ENCODE results near the gene RAET1G. TPM values are rescaled to one million over a fixed set of nuclear protein-coding genes. Genes with fewer than 3 reads are reported as not detected.

Gene RAET1G
- total and polyA plus RNA-seq, 2 experiments from 2014 or later: 8.9 to 15.8 TPM

- no peaks in the 10 kb centered on the region for H3K9me2 ChIP-seq (ENCODE audit: insufficient read depth)
- peak overlapping the region; percentile 80 for H3K27ac ChIP-seq
- no peaks in the 10 kb centered on the region for H3K36me3 ChIP-seq (ENCODE audit: low read depth)
- H3F3A ChIP-seq (ENCODE audit: insufficient read depth): peaks cover 51% of the 10 kb centered on the region
- H3K9me3 ChIP-seq (ENCODE audit: low read depth): no peaks in the 10 kb centered on the region
- TF ChIP-seq EZH2phosphoT487 (IDR thresholded peaks at IDR 0.05; ENCODE audit: insufficient read depth, low read depth) (no peak), EZH2 (IDR thresholded peaks at IDR 0.05; ENCODE audit: insufficient read depth, poor library complexity, severe bottlenecking) (no peak)
- no peaks in the 10 kb centered on the region for H4K20me1 ChIP-seq (ENCODE audit: insufficient read depth)
- H3K4me3 ChIP-seq: no peak overlapping the region
- no peaks in the 10 kb centered on the region for H3K79me2 ChIP-seq (ENCODE audit: insufficient read depth)
- 71 to 73% methylated on average over 3 of the region's 3 CpGs for WGBS, 2 experiments (ENCODE audit: low coverage in 1 of 2, low lambda C conversion rate in 2 of 2, missing lambda C conversion rate in 2 of 2)
- in situ Hi-C loops (cut with MboI): no loop called here
- H3K4me2 ChIP-seq (ENCODE audit: unreplicated experiment): peak overlapping the region; percentile 67
- H2AFZ ChIP-seq: peak overlapping the region; percentile 53
- peak overlapping the region; percentile 49 for H3K9ac ChIP-seq
- H3K4me1 ChIP-seq (ENCODE audit: insufficient read depth): peaks cover 69% of the 10 kb centered on the region
- H3K27me3 ChIP-seq (replicated peaks; ENCODE audit: insufficient read depth): no peaks in the 10 kb centered on the region
- DNase-seq: peak; percentile 24
Measured at GRCh38 chr6:149891259-149891658, 31.7 kb downstream of the RAET1G start.

GRCh38 chr6:149890629-149891045, 32.3 kb downstream of the RAET1G start:
- in situ Hi-C loops (cut with MboI): no loop called here
- Histone ChIP-seq H3K27ac (peak overlapping the region; percentile 80), H4K20me1 (ENCODE audit: insufficient read depth) (no peaks in the 10 kb centered on the region), H3K36me3 (ENCODE audit: low read depth) (no peaks in the 10 kb centered on the region), H3K9me2 (ENCODE audit: insufficient read depth) (no peaks in the 10 kb centered on the region), H3K9me3 (ENCODE audit: low read depth) (no peaks in the 10 kb centered on the region), H3F3A (ENCODE audit: insufficient read depth) (peaks cover 48% of the 10 kb centered on the region), H3K27me3 (replicated peaks; ENCODE audit: insufficient read depth) (no peaks in the 10 kb centered on the region), H3K9ac (peak overlapping the region; percentile 49), H2AFZ (peak overlapping the region; percentile 53), H3K79me2 (ENCODE audit: insufficient read depth) (no peaks in the 10 kb centered on the region), H3K4me2 (ENCODE audit: unreplicated experiment) (peak overlapping the region; percentile 67), H3K4me3 (peak overlapping the region; percentile 50), H3K4me1 (ENCODE audit: insufficient read depth) (peaks cover 69% of the 10 kb centered on the region)
- TF ChIP-seq EZH2phosphoT487 (IDR thresholded peaks at IDR 0.05; ENCODE audit: insufficient read depth, low read depth) (no peak), EZH2 (IDR thresholded peaks at IDR 0.05; ENCODE audit: insufficient read depth, poor library complexity, severe bottlenecking) (no peak)
- 13 to 18% methylated on average over 6 of the region's 6 CpGs for WGBS, 2 experiments (ENCODE audit: low coverage in 1 of 2, low lambda C conversion rate in 2 of 2, missing lambda C conversion rate in 2 of 2)
- DNase-seq: peak; percentile 75

DNA sequence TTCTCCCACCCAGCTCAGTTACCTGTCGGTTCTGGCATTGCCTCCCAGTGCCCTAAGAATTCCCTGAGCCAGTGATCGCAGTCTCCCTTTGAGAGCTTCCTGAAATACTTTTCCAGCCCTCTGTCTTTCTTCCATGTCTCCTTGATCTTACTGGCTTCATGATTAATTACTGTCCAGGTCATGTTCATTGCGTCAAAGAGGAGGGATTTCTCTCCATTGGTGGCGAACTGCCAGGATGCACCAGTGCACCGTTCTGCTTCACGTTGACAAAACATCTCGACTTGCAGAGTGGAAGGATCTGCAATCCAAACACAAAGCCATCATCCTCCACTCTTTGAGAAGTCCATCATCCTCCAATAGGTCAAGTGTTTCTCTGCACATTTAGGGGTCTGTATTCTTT, 33.6 kb downstream of the RAET1G start:
- H3K4me1 ChIP-seq (ENCODE audit: insufficient read depth): peaks cover 58% of the 10 kb centered on the region
- TF ChIP-seq EZH2 (IDR thresholded peaks at IDR 0.05; ENCODE audit: insufficient read depth, poor library complexity, severe bottlenecking) (no peak), EZH2phosphoT487 (IDR thresholded peaks at IDR 0.05; ENCODE audit: insufficient read depth, low read depth) (no peak)
- H4K20me1 ChIP-seq (ENCODE audit: insufficient read depth): no peaks in the 10 kb centered on the region
- WGBS, 2 experiments (ENCODE audit: low coverage in 1 of 2, low lambda C conversion rate in 2 of 2, missing lambda C conversion rate in 2 of 2): 72 to 78% methylated on average over 7 of the region's 7 CpGs
- no peaks in the 10 kb centered on the region for H3K9me2 ChIP-seq (ENCODE audit: insufficient read depth)
- H3F3A ChIP-seq (ENCODE audit: insufficient read depth): peaks cover 46% of the 10 kb centered on the region
- no peaks in the 10 kb centered on the region for H3K36me3 ChIP-seq (ENCODE audit: low read depth)
- in situ Hi-C loops (cut with MboI): no loop called here
- H3K4me2 ChIP-seq (ENCODE audit: unreplicated experiment): no peak overlapping the region
- H3K9me3 ChIP-seq (ENCODE audit: low read depth): no peaks in the 10 kb centered on the region
- H3K9ac ChIP-seq: no peak overlapping the region
- no peak overlapping the region for H3K4me3 ChIP-seq
- H3K27ac ChIP-seq: peak overlapping the region; percentile 75
- DNase-seq: no peak
- H2AFZ ChIP-seq: no peak overlapping the region
- no peaks in the 10 kb centered on the region for H3K79me2 ChIP-seq (ENCODE audit: insufficient read depth)
- H3K27me3 ChIP-seq (replicated peaks; ENCODE audit: insufficient read depth): no peaks in the 10 kb centered on the region

DNA sequence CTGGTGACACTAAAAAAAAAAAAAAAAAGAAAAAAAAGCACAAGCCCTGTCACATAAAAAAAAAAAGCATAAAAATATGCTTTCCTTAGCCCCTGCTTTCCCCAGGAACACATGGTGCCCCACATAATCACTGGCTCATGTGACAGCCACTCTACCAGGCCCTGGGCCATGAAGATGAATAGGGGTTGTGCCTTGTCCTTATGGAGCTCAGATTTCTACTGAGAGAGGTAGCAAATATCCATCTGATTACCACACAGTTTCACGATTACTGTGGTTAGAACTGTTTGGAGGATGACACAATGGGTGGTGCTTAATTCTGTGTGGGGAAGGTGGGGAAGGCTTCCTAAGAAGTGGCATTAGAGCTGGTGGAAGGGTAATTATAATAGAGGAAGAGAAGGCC, 34.3 kb downstream of the RAET1G start:
- in situ Hi-C loops (cut with MboI): no loop called here
- DNase-seq: peak; percentile 85
- no peak for TF ChIP-seq EZH2phosphoT487 (IDR thresholded peaks at IDR 0.05; ENCODE audit: insufficient read depth, low read depth)
- no peak for TF ChIP-seq EZH2 (IDR thresholded peaks at IDR 0.05; ENCODE audit: insufficient read depth, poor library complexity, severe bottlenecking)
- no peak overlapping the region for H2AFZ ChIP-seq
- WGBS, 2 experiments (ENCODE audit: low coverage in 1 of 2, low lambda C conversion rate in 2 of 2, missing lambda C conversion rate in 2 of 2): 3 to 4% methylated on average over 1 of the region's 1 CpG
- no peaks in the 10 kb centered on the region for H3K9me2 ChIP-seq (ENCODE audit: insufficient read depth)
- peak overlapping the region; percentile 75 for H3K27ac ChIP-seq
- H3F3A ChIP-seq (ENCODE audit: insufficient read depth): peaks cover 46% of the 10 kb centered on the region
- H3K79me2 ChIP-seq (ENCODE audit: insufficient read depth): no peaks in the 10 kb centered on the region
- peak overlapping the region; percentile 61 for H3K4me2 ChIP-seq (ENCODE audit: unreplicated experiment)
- peak overlapping the region; percentile 36 for H3K9ac ChIP-seq
- H3K4me3 ChIP-seq: no peak overlapping the region
- no peaks in the 10 kb centered on the region for H3K36me3 ChIP-seq (ENCODE audit: low read depth)
- H3K4me1 ChIP-seq (ENCODE audit: insufficient read depth): peaks cover 64% of the 10 kb centered on the region
- H3K9me3 ChIP-seq (ENCODE audit: low read depth): no peaks in the 10 kb centered on the region
- no peaks in the 10 kb centered on the region for H3K27me3 ChIP-seq (replicated peaks; ENCODE audit: insufficient read depth)
- H4K20me1 ChIP-seq (ENCODE audit: insufficient read depth): no peaks in the 10 kb centered on the region

- WGBS, 2 experiments (ENCODE audit: low coverage in 1 of 2, low lambda C conversion rate in 2 of 2, missing lambda C conversion rate in 2 of 2): 71 to 73% methylated on average over 9 of the region's 9 CpGs
- in situ Hi-C loops (cut with MboI): no loop called here
Measured at GRCh38 chr6:149888093-149888492, 34.8 kb downstream of the RAET1G start.

More at GRCh38 chr6:149888093-149888492, 34.8 kb downstream of the RAET1G start:
- Histone ChIP-seq H3K9ac (peak overlapping the region; percentile 48), H3K9me3 (ENCODE audit: low read depth) (no peaks in the 10 kb centered on the region), H3K9me2 (ENCODE audit: insufficient read depth) (no peaks in the 10 kb centered on the region), H3K4me1 (ENCODE audit: insufficient read depth) (peaks cover 64% of the 10 kb centered on the region), H3K79me2 (ENCODE audit: insufficient read depth) (no peaks in the 10 kb centered on the region), H3K27me3 (replicated peaks; ENCODE audit: insufficient read depth) (no peaks in the 10 kb centered on the region), H3K36me3 (ENCODE audit: low read depth) (no peaks in the 10 kb centered on the region), H3K27ac (peak overlapping the region; percentile 75), H4K20me1 (ENCODE audit: insufficient read depth) (no peaks in the 10 kb centered on the region), H3K4me2 (ENCODE audit: unreplicated experiment) (peak overlapping the region; percentile 61), H2AFZ (no peak overlapping the region), H3K4me3 (no peak overlapping the region), H3F3A (ENCODE audit: insufficient read depth) (peaks cover 46% of the 10 kb centered on the region)
- no peak for TF ChIP-seq EZH2 (IDR thresholded peaks at IDR 0.05; ENCODE audit: insufficient read depth, poor library complexity, severe bottlenecking)
- no peak for TF ChIP-seq EZH2phosphoT487 (IDR thresholded peaks at IDR 0.05; ENCODE audit: insufficient read depth, low read depth)
- no peak for DNase-seq
